Left lobe of liver (tissue), 2 donors: ENCODE data around the gene UNC5C. TPM values are rescaled to one million over a fixed set of nuclear protein-coding genes. Genes with fewer than 3 reads are reported as not detected.

Experiments
- ATAC-seq: fragments of 200-7000 bp; cut with Tn5 transposase; one replicate; pipeline ENCODE4 v1.9.1; 2020; ENCODE audit warnings: mild to moderate bottlenecking, moderate library complexity
- DNase-seq: peaks from one replicate; pipeline ENCODE4 v3.0.0-alpha.2; 2020; ENCODE audit warnings: low spot score
- total RNA-seq: library from RNA; stranded (reverse); gene quantifications from one replicate; pipeline ENCODE4 v1.2.1, GENCODE V29; 2021
- donor health status: DM: no; HTN: no; CAD: no; lungs with moderate emphysema.
- donor health status: DM: no; HTN: yes; CAD: no.

The UNC5C gene
- total RNA-seq: 0.86 TPM

DNA sequence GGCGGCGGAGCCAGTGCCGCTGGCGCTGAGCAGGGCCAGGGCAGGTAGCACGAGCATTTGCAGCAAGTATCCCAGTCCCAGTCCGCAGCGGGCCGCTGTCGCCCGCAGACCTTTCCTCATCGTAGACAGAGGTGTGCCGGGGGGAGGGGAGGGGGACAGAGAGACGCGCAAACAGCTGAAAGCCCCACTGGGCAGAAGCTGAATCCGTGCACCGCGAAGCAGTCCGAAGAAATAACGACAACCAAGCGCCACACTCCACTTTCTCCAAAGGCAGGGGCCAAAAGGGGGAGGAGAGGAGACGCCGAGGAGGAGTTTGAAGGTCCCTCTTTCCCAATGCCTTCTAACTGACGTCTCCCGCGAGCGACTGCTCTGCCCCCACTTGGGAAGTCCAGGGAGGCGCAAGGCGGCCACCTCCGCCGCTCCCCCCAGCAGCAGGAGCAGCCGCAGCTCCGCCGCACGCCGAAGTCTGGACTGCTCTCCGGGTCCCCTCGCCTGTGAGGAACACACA lies at the start of gene UNC5C:
Gene UNC5C (minus strand): TSS at position 236 of the 508 bp plus-strand sequence.
- DNase-seq (peak; percentile 48), ATAC-seq (peak; percentile 68)

DNA sequence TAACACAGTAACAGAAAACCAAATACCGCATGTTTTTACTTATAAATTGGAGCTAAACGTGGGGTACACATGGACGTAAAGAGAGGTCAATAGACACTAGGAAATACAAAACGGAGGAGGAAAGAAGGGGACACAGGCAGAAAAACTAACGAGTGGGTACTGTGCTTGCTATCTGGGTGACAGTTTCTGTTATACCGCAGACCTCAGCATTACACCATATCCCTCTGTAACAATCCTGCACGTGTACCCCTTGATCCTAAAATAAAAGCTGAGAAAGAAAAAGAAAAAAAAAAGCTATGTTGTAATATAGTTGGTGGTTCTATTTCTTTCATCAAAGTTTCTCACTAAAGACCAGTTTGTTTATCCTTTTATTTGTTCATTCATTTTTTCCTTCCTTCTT lies 47.9 kb upstream of the UNC5C start:
- ATAC-seq (no peak), DNase-seq (no peak)

DNA sequence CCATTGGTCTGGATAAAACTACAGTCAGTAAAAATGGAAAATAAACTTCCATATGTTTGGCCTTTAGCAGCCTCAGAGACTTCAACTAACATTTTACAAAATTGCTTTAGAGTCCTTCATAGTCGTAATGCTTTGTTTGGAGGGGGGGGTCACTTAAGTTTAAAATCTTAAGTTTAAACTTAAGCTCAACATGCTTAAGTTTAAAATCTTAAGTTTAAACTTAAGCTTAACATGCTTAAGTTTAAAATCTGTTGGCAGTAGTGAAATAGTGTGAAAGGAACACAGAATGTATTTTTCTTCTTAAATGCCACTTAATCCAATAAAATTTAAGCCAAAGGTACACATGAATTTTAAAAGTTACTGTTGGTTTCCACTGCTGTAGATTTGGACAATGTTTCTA lies 45.9 kb upstream of the UNC5C start:
- ATAC-seq: no peak
- DNase-seq: no peak

DNA sequence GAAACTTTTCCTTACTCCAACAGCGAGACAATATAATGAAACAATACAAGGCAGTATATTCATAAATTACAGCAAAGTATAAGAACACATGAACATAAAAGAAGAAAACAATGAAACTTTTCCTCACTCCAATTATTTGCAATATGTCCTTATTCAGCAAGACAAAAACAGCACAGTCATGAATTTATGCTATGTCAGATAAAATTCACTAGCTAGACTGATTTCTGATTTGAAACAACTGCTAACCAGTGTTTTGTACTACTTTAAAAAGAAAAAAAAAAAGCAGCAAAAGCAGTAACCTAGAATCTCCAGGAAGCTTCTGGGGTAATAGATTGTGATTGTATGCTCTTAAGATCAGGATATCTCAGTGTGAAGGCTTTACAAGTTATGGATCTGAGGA lies 45.2 kb upstream of the UNC5C start:
- ATAC-seq (no peak), DNase-seq (no peak)

DNA sequence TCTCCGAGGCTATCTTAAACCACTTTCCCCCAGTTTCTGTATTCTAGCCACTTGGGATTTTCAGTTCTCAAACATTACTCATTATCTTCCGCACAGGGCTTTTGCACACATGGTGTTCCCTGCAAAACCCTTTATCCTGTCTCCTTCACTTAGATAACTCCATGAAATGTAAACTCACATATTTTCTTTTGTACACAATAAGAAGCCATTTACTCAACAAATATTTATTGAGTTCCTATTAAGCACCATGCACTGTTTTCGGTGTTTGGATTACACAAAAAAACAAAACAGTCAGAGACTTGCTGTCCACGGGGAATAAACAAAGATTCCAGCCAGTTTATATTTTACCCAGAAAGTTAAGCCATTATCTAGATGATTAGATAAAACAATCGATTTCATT lies 42.5 kb upstream of the UNC5C start:
- ATAC-seq: no peak
- DNase-seq: no peak

DNA sequence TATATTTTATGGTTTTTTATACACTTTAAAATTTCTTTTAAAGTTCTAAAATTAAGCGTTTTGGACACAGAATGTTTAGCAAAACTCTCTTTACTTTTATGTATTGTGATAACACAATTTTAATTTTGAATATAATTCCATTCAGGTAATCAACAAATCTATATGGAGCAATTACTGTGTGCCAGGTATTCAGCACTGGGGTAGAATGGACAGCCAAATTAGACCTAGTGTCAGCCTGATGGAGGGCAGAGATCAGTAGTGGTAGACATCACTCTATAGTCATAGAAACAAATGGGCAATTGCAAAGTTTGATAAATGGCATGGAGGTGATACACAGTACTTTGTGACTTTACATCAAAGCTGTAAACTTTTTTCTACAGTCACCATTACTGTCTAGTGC lies 41.8 kb upstream of the UNC5C start:
- ATAC-seq: no peak
- DNase-seq: no peak

DNA sequence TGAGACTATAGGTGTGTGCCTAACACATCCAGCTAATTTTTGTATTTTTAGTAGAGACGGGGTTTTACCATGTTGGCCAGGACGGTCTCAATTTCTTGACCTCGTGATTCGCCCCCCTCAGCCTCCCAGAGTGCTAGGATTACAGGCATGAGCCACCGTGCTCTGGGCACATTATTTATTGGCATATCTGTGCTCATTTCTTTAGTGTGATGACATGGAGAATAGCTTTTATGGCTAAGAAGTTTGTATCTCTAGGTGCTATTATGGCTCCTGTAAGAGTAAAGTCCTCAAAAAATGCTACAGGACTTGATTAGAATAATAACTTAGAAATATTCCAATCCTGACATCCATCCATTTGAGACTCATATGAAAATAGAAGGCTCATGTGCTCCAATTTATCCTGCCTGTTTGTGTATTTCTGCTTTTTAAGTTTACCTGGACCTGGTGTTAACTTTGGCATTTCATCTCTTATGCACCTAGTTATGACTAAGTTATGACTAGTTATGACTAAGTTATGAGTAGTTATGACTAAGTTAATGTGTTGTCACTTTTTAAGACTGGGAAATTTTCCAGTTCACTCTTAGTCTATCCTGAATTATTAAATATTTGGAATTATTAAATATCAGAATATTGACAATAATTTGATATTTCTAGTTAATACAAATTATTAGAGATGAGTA lies 36.4 kb upstream of the UNC5C start:
- no peak for ATAC-seq
- no peak for DNase-seq

DNA sequence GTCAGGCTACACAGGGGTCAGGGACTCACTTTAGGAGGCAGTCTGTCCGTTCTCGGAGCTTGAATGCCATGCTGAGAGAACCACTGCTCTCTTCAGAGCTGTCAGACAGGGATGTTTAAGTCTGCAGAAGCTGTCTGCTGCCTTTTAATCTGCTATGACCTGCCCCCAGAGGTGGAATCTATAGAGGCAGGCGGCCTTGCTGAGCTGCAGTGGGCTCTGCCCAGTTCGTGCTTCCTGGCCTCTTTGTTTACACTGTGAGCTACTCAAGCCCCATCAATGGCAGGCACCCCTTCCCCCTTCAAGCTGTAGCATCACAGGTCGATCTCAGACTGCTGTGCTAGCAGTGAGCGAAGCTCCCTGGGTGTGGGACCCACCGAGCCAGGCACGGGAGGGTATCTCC lies 31.5 kb upstream of the UNC5C start:
- no peak for DNase-seq

DNA sequence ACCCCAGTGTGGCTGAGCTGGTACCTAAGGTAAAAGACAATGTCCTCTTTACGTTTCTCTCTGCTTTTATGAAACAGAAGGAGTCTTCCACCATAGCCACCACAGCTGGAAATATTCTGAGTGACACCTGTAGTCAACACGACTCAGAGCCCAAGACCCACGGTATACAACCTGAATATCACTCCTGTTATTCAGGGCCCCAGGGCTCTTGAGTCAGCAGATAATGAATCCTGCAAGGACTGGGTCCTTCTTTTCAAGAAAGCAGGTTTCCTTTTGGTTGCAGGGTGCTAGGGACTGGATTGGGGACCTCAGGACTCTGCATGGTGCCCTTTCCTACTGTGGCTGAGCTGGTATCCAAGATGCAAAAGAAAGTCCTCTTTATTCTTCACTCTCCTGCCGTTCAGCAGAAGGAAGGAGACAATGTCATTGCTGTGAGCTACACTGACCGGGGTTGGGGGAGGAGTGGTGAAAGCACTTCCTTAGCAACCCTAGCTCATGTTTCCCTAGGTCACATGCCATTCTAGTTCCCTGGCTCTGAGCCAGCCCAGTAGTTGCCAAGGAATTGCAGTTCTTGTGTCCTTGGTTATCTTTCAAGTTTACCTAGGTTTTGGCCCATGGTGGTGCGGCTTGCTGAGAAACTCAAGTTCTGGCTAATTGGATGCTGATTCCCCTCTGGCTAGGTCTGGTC lies 23.7 kb upstream of the UNC5C start:
- DNase-seq (no peak), ATAC-seq (peak; percentile 43)

More for the DNA sequence above, 31.5 kb upstream of the UNC5C start:
- ATAC-seq: no peak

DNA sequence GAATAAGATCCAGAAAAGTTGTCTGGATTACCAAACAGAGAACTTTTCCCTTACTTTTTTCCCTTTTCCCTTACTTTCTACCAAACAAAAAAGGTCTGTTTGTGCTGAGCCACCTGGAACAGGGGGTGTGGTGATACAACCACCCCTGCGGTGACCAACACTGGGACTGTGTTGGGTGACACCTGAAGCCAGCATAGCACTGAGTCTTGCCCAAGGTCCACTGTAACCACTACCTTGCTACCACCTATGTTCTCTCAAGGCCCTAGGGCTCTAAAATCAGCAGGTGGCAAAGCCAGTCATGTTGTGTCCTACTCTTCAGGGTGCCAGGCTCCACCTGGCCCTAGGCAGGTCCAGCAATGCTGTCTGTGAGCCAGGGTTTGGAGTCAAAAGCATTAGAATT lies 22.8 kb upstream of the UNC5C start:
- DNase-seq: no peak
- no peak for ATAC-seq

DNA sequence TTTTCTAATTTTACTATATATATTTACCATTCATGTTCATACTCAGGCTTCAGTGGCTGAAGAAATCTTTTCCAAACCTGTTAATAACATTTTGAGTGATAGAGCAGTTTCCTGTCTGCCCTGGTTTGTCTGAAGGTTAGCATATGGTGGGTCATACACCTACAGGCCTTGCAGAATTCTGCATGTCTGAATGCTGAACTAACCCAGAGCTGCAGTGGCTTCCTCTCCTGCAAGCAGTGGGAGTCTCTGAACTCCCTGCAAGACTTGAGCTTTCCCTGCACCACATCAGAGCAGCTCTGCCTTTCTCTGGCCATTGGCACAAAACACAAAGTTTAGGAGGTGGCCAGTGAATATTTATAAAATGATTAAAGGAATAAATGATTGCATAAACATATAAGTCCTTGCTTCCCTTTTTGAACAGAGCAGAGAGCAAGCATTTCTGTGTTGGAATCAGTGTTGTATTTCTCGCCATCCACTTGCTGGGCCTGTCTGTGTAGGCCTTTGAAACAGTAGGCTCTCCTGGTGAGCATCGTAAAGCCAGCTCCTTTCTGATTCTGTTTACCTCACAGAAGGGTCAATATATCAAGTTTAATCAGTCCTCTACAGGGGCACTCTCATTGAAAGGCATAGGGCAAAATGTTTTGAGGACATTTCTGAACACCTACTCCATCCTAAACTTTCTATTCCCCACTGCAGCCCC lies 15.0 kb upstream of the UNC5C start:
- DNase-seq (no peak), ATAC-seq (no peak)

DNA sequence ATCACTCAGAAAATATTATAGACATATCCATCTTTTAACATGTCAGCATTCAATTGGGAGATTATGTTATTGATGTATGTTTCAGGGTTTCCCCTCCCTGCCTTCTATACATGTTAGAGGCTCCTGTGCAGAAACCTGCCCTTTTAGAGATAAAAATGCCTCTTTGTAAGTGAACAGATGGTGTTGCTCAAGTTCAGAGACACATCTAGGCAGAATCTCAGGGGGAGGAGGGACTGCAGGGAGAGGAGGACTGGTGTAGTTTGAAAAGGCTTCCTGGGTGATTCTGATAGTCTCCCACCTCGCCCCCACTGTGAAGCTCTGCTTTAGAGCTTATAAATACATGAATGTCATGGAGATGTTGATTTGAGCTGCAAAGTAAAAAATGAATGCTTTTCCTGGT lies 12.0 kb upstream of the UNC5C start:
- DNase-seq (no peak), ATAC-seq (no peak)

DNA sequence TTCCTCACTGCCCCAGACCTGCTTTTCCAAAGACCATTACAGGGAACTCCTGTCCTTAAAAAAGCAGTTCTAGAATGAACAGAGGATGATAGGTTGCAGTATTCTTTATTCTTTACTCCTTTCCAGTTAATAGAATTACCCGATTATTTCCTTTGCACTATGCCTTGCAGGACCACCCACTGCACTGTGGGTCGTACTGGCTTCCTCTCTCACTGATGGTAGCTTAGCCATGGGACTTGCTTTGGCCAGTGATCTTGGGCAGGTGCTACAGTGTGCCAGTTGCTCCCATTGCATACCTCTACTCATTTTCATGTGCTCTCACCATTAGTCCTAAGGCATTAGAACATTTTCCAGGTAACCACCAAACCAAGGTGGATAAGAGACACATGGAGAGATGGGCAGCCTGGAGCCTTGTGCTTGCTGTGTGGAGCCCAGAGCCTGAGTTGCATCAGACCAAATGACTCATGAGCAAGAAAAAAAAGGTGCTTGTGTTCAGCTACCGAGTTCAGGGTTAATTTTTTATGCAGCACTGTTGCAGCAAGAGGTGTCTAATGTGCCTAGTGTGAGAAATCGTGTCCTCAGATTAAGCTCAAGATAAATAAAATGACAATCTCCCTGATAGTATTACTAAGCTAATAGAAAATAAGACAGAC lies 7.6 kb upstream of the UNC5C start:
- no peak for ATAC-seq
- no peak for DNase-seq

DNA sequence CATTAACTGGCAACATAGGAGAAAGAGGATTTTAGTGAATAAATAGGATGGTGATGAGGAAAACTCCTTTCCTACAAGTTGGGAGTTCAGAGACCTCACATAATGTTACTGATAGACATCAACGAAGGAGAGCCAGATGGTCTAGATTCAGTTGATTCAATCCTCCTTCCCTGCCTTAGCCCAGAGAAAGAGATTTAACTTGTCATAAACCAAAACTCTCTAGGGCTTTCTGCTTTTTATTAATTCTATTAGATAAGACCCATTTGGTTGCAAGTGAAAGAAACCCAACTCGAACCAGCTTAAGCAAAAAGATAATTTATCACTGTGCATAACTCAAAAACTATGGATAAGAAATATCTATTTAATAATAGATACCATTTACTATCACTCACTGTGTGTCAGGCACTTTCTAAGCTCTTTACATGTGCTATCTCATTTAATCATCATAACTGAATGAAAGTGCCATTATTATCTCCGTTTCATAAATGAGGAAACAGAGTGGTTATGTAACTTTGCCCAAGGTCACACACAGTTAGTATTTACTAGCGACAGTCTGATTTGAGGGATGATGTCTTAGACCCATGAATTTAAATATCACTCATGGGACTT lies 4.3 kb upstream of the UNC5C start:
- DNase-seq: no peak
- no peak for ATAC-seq

DNA sequence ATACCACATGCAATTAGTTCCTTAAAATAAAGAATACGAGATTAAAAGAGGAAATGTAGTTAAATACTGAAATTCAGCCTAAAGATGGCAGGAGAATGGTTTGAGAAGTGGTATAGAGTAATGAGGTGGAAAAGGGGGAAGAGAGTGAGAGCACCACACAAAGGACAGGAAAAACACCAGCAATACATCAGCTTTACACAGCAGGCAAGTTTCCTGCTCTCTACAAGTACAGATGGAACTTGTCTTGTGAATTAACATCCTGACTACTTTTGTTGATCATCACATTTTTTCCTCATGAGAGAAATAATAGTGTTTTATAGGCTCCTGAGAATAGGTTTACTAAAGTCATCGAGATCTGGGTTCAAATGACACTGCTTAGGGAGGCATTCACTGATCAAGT lies 2.9 kb upstream of the UNC5C start:
- no peak for ATAC-seq
- DNase-seq: no peak

DNA sequence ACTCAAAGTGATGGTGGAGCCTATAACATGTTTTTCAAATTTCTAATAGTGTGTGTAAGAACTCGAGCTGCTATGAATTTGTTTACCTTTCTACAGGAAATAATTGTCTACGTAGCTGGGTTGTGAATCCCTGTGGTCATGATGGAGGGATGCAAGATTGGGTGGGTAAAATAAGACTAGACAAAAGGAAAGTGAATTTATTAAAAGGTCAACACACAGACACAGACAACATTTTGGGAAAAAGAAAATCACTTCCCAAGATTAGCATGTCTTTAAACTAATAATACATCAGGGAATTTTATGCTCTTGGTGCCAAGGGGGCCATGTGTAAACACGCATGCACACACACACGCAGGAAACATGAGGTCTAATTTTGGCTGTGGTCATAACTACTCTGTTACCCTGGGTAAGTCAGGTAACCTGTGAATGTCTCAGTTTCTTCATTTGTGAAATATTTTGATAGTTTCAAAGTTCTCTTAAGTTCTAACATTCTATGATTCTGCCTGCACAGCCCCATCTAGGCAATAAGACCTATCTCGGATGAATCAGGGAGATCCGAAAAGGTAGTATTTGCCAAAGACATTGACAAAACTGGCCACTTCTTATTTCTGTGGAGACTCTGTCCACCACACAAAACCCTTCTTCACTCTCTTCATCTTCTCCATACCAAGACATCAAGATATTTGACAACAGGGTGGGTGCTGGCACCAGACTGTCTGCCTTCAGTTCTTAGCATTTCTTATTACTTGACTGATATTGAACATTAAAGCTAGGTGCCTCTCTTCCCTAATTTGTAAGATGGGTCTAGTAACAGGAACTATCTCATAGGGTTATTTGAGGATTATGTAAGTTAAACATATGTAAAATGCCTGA lies 1.6 kb upstream of the UNC5C start:
- ATAC-seq (no peak), DNase-seq (no peak)

DNA sequence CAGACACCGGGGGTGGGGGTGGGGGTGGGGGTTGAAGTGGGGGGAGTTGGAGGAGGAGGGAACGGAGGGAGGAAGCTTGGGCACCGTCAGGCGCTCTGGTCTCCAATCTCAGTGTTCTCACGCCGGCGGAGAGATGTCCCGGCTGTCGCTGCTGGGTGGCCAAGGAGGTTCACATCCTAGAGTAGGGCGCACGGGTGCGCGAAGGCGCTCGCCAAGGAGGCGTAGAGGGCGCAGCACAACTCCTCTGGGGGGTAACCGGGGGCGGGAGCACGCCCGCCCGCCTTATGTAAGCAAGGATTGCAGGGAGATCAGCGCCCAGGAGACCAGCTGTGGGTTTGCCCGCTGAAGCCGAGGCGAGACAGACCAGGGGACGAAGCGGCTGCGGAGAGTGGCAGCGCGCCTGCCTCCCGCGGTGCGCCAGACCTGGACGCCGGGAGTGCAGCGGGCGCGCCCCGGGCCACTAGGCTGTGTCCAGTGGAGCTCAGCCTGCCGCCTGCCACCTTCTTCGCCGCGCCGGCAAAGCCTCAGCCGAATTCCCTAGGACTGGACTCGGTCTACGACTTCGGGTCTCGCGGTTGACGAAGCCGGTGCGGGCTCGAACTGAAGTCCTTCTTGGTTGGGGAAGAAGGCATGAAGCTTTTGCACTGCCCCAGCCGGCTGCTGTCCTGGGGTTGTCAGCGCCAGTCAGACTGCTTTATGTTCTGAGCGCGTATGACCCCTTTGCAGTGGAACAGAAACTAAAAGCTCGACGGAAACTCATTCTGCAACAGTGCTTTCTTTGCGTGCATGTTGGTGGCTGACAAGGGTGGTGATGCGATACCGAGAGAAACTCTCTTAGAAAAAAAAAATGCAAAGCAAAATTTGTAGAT lies 707 bp upstream of the UNC5C start:
- ATAC-seq (peak; percentile 59), DNase-seq (no peak)

DNA sequence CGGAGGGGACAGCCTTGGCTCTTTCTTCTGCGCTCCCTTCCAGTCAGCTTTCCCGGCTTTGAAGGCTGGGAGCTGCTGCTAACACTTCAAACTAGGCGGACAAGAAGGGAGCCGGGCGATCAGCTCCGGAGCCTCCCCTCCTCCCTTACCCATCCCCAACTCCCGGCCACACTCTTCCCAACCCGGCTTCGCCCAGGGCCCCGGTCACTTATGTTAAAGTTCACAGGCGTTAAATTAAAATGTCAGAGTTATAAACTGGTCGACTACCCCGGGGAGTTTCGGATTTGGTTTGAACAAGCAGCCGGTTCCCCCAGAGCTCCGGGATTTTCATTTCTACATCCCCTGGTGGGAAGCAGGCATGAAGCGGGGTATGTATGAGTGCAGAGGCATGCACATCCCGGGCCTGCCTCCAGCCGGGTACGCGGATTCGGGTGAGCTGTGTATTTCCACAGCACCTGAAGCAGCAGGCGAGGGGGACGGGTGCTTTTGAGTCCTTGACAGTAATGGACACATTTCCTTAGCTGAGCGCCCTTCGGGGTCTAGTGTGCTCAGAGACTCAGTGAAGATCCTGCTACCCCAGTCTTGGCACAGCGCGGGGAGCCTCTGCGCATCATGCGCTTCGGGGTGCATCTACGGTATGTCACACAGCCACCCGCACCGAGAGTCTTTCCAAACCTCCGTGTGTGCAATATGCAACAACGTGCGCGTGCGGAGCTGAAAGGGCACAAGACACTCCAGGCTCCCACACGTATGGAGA lies 880 bp downstream of the UNC5C start:
- peak; percentile 20 for ATAC-seq
- DNase-seq: no peak
